Measurements from ENCODE around the gene RPS17.

GRCh38 chr15:82572986-82573385, 32.7 kb upstream of the RPS17 start:
- no peak for TF ChIP-seq TAF1 (IDR thresholded peaks at IDR 0.05; ENCODE audit: low read depth, low read length)
- no peak for TF ChIP-seq POLR2A (IDR thresholded peaks at IDR 0.05; ENCODE audit: low read depth, low read length)
- TF ChIP-seq POLR2AphosphoS5 (IDR thresholded peaks at IDR 0.05; ENCODE audit: low read depth, low read length) = no peak
- TF ChIP-seq PAX5 (IDR thresholded peaks at IDR 0.05; ENCODE audit: insufficient read depth, low read length, severe bottlenecking) = no peak
- TF ChIP-seq POU2F2 (IDR thresholded peaks at IDR 0.05; ENCODE audit: low read depth, low read length) = no peak
- TF ChIP-seq SPI1 (IDR thresholded peaks at IDR 0.05; ENCODE audit: low read depth, low read length) = no peak

All from GM12891 (cell line).